ENCODE results near the gene CALN1.

Gene CALN1

GRCh38 chr7:71896535-71896934 lies 515.6 kb downstream of the CALN1 start:
- H3K4me3 ChIP-seq (ENCODE audit: control insufficient read depth, low read depth, low read length) = no peak overlapping the region
- TF ChIP-seq CTCF (conservative IDR thresholded peaks at IDR 0.05; ENCODE audit: control insufficient read depth, insufficient read depth, low read depth, low read length) = no peak
- no peak for DNase-seq (ENCODE audit: low read depth)

- H3K4me3 ChIP-seq (ENCODE audit: control insufficient read depth, low read depth, low read length) = no peak overlapping the region
- DNase-seq (ENCODE audit: low read depth) = no peak
- no peak for TF ChIP-seq CTCF (conservative IDR thresholded peaks at IDR 0.05; ENCODE audit: control insufficient read depth, insufficient read depth, low read depth, low read length)
These were observed 526.1 kb downstream of the CALN1 start for GRCh38 chr7:71886046-71886445.

- no peak for TF ChIP-seq CTCF (conservative IDR thresholded peaks at IDR 0.05; ENCODE audit: control insufficient read depth, insufficient read depth, low read depth, low read length)
- no peak overlapping the region for H3K4me3 ChIP-seq (ENCODE audit: control insufficient read depth, low read depth, low read length)
These were observed 526.7 kb downstream of the CALN1 start for GRCh38 chr7:71885487-71885886.

GRCh38 chr7:71883415-71883814 lies 528.7 kb downstream of the CALN1 start:
- no peak overlapping the region for H3K4me3 ChIP-seq (ENCODE audit: control insufficient read depth, low read depth, low read length)
- TF ChIP-seq CTCF (conservative IDR thresholded peaks at IDR 0.05; ENCODE audit: control insufficient read depth, insufficient read depth, low read depth, low read length) = no peak
- no peak for DNase-seq (ENCODE audit: low read depth)

More at GRCh38 chr7:71885487-71885886, 526.7 kb downstream of the CALN1 start:
- DNase-seq (ENCODE audit: low read depth) = no peak

- H3K4me3 ChIP-seq (ENCODE audit: control insufficient read depth, low read depth, low read length) = no peak overlapping the region
- no peak for DNase-seq (ENCODE audit: low read depth)
- peak; percentile 1 for TF ChIP-seq CTCF (conservative IDR thresholded peaks at IDR 0.05; ENCODE audit: control insufficient read depth, insufficient read depth, low read depth, low read length)
These were observed 540.7 kb downstream of the CALN1 start for GRCh38 chr7:71871446-71871845.

- no peak for DNase-seq (ENCODE audit: low read depth)
These were observed 541.3 kb downstream of the CALN1 start for GRCh38 chr7:71870812-71871211.

More at GRCh38 chr7:71870812-71871211, 541.3 kb downstream of the CALN1 start:
- no peak for TF ChIP-seq CTCF (conservative IDR thresholded peaks at IDR 0.05; ENCODE audit: control insufficient read depth, insufficient read depth, low read depth, low read length)
- H3K4me3 ChIP-seq (ENCODE audit: control insufficient read depth, low read depth, low read length) = no peak overlapping the region
